Neural cell (in vitro differentiated cells): Measurements from ENCODE around the gene GRIA3.

Source experiments
- CTCF ChIP-seq: fragments of 450-650 bp; IDR thresholded peaks from 2 replicates; pipeline ENCODE4 v1.5.1; 2014; ENCODE audit warnings: antibody characterized with exemption, mild to moderate bottlenecking, moderate library complexity; ENCODE audit not compliant: poor library complexity, severe bottlenecking
- EP300 ChIP-seq: fragments of 450-650 bp; conservative IDR thresholded peaks from 2 replicates; pipeline ENCODE4 v1.6.1; 2014; ENCODE audit warnings: antibody characterized with exemption, mild to moderate bottlenecking, moderate library complexity; ENCODE audit not compliant: poor library complexity, severe bottlenecking
- EZH2 ChIP-seq: fragments of 200-600, 300-800 bp; shearing (Covaris generic), sonication (generic); IDR thresholded peaks from 2 replicates; pipeline ENCODE4 v1.6.1; 2014; ENCODE audit warnings: antibody characterized with exemption, low read length, borderline replicate concordance, mild to moderate bottlenecking; ENCODE audit not compliant: insufficient read depth, poor library complexity, severe bottlenecking
- RAD21 ChIP-seq: fragments of 450-650 bp; conservative IDR thresholded peaks from 2 replicates; pipeline ENCODE4 v1.6.1; 2014; ENCODE audit warnings: antibody characterized with exemption, mild to moderate bottlenecking, moderate library complexity
- REST ChIP-seq: IDR thresholded peaks from 2 replicates; pipeline ENCODE4 v1.6.1; 2012; ENCODE audit warnings: borderline replicate concordance
- SMC3 ChIP-seq: fragments of 450-650 bp; conservative IDR thresholded peaks from 2 replicates; pipeline ENCODE4 v1.6.1; 2014; ENCODE audit warnings: antibody characterized with exemption, mild to moderate bottlenecking, moderate library complexity; ENCODE audit not compliant: poor library complexity
- TAF1 ChIP-seq: IDR thresholded peaks from 2 replicates; pipeline ENCODE4 v1.6.1; 2012; ENCODE audit warnings: low read depth

DNA sequence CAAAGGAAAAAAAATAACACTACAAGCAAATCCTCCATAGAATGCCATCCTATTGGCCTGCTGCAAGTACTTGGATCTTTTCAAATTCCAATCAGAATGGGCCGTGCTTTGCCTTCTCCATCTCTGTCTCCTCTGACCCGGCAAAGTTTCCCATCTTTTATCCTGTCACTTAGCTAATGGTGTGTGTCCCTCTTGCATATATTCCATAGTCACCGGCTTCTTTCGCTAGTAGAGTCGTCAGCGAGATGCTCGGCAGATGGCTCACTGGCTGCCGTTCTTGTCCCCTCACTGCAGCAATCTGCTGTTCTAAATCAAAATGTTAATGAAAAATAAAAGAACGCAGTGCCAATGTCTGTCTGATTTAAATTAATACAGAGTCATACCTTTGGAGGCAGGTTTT, 22.1 kb downstream of the GRIA3 start:
- TF ChIP-seq EZH2 (no peak), CTCF (no peak), TAF1 (no peak), EP300 (no peak), SMC3 (no peak), RAD21 (no peak), REST (no peak)
